Non-pigmented ciliary epithelial cell (primary cell): Measurements from ENCODE around the gene LRRC27.

Experiments
- DNase-seq: peaks from one replicate; pipeline ENCODE4 v3.0.0-alpha.2; 2010; ENCODE audit warnings: low read depth

Gene LRRC27

DNA sequence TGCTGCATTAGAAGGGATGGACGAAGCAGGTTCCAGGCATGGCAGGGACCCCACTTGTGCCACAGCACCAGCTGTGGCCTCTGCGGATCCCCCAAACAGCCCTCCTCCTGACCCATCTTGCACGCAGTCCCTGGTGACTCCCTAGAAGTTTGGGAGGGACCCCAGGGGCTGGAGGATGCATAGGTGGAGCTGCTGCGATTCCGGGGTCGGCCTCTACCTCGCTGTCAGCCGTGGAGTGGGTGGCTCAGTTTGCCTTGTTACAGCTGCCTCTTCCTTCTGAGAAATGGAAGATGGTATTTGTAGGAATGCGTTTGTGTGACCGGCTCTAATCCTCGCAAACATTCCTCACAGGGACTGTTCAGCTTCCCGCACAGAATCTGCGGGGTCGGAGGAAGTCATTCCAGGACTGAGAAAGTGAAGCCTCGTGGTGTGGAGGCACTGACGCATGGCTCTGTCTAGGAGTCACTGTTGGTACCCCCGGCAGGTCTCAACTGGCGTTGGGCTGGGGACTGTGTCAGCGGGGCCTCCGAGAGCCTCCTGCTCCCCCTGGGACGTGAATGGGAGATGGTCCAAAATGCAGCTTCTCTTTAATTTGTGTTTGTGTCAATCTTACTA lies 82.5 kb downstream of the LRRC27 start:
- no peak for DNase-seq

DNA sequence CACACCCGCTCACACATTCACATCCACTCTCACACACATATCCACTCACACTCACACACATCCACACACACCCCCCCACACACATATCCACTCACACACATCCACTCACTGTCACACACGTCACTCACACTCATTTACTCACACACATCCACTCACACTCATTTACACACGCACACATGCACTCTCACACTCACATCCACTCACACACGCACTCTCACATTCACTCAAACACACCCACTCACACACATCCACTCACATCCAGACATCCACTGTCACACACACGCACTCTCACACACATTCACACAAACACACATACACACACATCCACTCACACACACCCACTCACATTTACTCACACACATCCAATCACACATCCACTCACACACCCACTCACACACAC lies 83.3 kb downstream of the LRRC27 start:
- DNase-seq, result no peak

DNA sequence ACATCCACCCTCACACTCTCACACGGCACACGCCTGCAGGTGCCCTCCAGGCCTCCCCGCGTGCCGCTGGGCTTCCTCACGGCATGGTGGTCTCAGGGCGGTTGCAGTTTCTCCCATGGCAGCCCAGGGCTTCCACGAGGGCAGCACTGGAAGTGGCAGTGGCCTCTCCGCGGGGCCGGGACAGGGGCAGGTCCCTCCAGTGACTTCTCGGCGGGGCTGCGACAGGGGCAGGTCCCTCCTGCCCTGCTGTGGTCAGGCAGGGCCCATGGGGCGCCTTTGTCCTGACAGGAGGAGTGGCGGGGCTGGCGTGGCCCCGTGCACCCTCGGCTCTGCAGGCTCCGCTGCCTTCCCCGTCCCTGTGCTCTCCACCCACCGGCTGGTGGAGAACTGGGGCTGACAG lies 84.0 kb downstream of the LRRC27 start:
- DNase-seq, result no peak

DNA sequence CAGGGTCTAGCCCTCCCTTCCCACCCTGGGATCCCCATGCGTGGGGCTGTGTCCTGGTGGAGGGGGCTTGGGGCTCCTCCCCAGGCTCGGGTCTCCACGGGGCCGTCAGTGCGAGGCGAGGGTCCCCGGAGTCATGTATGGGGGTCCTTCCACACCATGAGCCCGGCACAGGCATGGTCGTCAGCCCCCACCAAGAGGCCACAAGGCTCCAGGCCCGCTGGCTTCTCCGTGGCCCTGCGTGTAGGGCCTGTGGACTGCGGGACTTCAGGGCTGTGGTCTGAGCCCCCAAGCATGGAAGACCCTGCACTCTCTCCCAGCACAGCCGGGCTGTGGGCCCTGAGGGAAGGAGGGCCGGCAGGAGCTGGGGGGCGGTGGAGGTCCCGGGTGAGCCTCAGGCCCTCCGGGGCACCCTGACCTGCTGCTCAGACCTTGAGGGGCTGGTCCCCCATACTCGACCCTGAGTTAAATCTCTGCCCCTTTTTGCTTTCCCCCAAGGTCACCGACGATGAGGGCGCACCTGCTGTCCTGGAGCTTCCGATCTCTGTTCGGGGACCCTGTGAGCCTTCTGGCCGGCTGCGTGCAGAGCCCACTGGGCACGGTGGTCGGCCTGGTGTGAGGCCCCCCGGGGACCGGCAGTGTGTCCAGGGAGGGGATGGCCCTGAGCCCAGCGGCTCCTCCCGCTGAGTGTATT lies 84.7 kb downstream of the LRRC27 start:
- DNase-seq, result no peak

DNA sequence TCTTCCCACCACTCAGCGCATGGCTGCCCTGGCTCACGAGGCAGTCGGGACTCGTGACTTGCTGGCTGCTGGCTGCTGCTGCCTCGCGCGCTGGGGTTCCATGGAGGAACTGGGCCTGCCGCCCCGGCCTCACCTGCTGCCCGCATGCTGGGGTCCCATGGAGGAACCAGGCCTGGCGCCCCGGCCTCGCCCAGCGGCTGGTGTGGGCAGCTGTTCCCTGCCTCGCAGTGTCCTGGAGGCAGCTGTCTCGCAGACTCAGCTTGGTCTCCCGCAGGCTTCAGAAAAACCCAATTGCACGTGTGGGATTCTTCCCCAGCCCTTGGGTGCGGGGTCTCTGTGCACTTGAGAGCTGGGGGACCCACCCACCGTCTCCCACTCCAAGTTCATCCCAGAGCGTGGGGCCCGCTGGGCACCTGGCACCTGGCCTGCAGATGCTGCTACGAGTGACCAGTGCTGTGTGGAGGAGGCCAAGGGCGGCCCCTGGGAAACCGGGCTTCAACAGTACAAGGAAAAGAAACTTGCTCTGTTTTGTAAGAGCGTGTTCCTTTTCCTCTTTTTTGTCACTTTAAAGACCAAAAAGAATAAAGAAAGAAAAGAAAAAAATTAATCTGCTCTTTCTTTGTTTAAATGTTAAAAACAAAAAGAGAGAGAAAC lies 85.4 kb downstream of the LRRC27 start:
- DNase-seq, result no peak

DNA sequence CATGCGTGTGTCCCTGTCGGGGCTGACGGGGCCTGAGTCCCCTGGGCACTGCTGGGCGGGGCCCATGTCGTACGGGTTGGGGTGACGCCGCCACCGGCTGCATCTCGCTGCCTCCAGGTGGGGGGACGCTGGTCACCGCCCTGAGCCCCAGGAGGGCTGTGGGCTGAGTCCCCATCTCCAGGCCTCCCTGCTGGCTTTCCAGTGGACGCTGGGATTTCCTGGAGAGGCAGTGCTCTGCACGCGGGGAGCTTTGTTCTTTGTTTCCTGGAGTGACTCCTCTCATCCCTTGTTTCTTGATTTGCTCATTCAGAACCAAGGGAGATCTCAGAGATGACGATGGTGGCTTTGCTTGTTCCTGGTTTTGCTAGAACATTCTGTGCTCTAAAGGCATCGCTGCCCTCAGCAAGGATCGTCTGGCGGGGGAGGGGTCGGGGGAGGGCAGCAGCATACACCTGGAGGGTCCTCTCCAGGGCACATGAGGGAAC lies 86.0 kb downstream of the LRRC27 start:
- no peak for DNase-seq

DNA sequence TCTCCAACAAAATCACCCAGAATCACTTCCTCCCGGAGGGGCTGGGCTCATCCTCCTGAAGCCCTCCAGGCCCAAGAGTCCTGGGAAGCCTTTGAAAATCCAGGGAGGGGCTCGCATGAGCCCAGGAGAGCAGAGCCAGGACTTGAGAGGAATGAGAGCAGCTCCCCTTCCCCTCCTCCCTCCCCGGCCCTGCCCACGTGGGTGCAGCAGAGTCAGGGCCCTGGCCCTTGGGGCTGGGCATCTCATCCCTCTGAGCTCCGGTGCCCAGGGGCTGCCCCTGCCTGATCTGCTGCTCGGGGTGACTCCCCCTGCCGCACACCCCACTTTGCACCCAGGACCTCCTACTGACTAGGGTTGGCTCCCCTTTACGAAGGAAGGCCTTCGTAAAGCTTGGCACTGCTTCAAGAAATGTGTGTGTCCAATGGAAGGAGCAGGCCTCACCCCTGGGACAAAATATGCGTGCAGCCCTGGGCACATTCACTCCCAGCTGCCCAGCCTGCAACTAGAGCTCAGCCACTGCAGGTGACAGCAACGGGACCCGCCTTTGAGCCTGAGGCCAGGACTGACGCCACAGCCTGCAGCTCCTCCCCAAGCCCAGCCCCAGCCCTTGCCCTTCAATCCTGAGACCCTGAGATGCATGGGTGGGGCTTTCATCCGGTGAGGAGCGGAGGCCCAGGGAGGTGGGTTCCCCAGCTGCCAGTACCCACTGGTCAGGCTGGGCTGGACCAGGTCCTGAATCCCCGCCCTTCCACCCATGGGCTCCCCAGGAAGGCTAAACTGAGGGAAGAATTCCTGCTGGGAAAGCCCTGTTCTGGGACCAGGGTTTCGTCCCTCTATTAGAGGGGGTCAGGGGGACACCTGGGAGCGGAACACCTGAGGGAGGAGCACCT lies 86.8 kb downstream of the LRRC27 start:
- no peak for DNase-seq

DNA sequence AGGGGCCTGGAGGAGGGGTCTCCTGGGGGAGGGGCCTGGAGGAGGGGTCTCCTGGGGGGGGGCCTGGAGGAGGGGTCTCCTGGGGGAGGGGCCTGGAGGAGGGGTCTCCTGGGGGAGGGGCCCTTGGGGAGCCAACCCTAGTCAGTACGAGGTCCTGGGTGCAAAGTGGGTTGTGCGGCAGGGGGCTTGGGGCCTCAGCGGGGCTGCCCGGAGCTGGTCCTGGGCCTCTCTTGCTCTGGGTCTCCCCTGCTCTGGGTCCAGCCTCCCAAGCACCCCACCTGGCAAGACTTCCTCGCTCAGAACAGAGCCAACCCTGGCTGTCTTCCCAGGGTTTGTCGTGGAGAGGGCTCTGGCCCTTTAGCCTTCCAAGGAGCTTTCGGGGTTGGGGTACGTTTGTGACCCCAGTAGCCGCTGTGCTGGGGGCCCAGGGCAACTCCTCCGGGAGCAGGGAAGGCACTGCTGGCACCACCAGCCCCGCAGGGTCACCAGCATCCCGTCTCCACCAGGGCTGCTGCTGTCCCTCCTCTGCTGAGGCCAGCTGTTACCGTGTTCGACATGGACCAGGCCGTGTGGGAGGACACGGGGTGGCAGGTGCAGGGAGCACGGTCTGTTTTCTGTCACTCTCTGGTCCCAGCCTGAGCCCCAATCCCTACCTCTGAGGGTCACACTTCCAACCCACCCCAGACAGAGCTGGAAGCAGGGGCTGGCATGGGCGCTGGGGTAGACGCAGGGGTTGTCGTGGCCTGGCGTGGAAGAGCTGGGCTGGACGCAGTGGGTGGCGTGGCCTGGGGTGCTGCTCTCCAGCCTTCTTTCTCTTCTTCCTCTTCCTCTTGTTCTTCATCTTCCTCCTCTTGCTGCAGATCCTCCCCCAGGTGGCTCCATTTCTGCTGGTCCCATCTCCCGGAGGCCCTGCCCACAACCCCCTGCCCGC lies 87.8 kb downstream of the LRRC27 start:
- DNase-seq, result no peak

DNA sequence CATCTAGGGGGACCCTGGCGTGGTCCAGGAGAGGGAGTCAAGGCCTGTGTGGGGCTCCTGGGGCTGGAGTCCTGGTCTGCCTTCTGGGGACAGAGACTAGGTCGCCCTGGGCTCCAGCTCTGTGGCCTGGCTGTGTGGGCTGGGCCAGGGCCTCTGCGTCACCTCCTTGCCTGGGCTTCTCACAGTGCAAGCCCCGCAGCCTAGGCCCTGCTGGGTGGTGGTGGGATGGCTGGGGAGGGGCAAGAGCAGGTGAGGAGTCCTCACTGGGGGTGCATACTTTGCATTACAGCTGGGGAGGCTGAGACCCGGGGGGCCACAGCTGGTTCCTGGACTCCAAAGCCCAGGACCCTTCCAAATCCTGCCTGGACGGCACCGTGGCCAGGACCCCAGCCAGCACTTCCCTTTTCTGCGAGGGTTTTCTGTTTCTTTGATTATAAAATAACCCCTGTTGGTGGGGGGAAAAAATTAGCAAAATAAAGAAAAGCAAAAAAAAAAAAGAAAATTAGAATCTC lies 88.5 kb downstream of the LRRC27 start:
- no peak for DNase-seq

DNA sequence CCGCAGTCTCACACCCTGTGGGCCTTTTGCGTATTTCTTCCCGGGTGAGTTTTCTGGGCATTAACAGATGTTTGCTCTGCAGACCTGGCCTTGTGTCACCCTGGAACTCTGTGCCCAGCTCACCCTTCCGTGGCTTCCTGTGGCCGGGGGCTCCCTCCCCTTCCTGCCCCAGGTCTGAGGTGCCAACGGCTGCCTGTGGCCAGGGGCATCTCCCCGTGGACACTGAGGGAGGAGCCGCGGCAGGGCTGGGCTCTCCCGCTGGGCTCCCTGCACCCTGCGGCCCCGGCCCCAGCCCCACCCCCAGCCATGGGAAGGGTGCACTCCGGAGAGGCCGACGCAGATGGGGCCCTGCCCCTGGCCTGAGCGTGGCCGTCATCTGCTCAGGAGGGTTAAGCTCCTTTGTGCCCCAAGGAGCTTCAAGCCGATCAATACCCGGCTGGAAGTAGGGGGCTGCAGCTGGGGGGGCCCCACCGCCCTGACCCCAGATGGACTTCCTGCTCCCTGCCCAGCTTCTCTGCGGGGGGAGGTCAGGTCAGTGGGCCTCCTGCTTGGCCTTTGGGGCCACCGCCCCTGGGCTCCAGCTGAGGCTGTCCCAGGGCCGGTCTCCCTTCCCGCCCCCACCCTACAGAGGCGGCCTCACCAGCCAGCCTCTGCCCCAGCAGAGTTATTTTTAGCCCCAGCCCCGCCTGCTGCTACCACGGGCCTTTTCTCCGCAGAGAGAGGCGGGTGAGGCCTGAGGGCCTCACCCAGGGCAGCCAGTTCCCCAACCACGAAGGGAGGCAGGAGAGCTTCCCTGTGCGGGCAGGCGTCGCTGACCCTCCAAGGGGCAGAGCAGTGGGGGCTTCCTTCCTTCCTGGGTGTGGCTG lies 89.2 kb downstream of the LRRC27 start:
- no peak for DNase-seq

DNA sequence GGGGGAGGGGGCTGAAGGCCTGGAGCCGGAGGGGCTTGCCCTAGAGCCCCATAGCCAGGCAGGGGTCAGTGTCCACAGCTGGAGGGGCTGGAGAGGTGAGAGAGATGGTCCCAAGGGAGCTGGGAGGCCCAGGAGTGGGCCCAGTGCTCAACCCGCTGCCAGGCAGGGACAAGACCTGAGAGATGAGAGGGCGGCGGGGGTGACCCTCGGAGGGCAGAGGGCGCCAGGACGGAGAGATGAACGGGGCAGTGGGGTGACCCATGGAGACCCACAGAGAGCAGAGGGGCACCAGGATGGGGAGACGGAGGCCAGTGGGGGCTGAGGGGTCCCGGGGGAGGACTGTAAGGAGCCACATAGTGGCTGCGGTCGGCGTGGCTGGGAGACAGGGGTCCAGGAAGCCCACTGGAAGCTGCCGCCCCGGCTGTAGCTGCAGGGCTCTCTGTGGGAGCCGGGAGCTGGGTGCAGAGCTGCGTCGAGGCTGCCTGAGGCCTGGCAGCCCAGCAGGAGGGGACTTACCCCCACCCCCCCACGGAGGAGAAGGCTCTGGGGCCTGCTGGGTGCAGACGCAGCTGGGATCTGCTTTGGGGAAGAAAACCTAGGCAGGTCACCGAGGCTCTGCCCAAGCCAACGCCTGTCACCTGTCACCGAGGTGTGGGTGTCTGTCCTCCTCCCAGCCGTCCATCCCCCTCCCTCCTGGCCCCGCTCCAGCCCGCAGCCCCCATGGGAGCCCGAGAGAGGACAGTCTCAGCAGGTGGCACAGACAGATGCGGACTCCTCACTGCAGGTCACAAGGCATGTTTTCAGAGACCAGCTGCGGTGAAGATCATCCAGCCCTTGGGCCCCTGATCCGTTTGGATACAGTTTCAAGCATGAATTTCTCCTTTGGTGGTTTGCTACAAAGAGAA lies 90.1 kb downstream of the LRRC27 start:
- no peak for DNase-seq

DNA sequence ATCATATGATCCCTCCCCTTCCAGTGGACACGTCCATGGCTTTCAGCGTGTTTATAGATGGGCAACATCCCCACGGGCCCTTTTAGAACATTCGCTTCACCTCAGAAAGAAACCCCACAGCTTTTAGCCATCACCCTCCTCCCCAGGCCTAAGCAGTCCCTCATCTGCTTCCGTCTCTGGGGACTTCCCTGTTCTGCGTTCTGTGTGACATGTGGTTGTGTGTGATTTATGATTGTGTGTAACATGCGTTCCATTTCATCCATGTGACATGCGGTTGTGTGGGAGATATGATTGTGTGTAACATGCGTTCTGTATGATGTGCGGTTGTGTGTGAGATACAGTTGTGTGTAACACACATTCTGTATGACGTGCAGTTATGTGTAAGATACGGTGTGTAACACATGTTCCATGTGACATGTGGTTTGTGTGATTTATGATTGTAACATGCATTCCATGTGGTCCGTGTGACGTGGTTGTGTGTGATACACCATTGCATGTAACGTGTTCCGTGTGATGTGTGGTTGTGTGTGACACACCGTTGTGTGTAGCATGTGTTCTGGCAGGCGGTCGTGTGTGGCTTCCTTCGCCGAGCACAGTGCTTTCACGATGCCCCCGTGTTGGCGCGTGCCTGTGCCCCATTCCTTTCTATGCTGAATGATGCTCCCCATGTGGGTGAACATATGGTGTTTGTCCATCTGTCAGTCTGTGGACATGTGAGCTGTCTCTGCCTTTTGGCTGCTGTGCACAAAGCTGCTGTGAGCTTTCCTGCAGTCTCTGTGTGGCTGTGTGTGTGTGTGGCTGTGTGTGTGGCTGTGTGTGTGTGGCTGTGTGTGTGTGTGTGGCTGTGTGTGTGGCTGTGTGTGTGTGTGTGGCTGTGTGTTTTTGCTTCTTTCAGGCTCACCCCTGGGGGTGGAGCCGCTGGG lies 91.2 kb downstream of the LRRC27 start:
- no peak for DNase-seq

DNA sequence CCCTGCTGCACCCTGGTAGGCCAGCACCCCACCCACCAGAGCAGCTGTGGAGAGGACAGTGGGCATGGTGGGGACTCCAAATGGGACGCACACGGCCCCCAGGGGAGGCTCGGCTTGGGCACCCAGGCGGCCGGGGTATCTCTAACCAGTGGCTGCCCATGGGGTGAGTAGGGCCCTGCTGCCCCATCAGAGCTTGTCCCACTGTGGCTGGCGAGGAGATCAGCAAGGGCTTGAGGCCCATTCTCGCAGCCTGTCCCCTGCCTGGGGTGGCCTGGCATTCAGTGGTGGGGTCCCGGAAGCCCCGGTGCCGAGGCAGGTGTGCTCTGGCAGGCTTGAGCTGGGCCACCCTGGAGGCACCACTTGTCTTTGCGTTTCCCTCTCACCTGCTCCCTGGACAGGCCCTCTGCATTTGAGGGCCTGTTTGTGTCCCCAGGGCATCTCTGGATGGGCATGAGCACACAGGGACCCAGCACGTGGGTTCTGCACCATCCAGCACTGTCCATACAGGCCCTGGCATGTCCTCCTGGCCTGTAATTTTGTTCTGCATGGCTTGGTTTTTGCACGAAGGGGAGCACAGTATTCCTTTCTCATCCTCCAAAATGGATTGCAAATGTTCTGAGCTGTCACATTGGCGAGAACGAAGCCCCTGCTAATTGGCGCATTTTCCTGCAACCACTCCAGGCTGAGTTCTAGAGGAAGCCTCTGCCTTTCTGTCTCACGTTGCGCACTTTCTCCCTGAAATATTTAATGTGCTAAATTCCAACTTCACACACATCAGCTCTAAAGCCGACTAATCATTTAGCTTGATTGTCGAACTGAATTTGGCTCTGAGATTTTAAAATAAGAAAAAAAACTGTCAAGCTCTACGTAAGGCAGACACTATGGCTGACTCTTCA lies 92.2 kb downstream of the LRRC27 start:
- no peak for DNase-seq

DNA sequence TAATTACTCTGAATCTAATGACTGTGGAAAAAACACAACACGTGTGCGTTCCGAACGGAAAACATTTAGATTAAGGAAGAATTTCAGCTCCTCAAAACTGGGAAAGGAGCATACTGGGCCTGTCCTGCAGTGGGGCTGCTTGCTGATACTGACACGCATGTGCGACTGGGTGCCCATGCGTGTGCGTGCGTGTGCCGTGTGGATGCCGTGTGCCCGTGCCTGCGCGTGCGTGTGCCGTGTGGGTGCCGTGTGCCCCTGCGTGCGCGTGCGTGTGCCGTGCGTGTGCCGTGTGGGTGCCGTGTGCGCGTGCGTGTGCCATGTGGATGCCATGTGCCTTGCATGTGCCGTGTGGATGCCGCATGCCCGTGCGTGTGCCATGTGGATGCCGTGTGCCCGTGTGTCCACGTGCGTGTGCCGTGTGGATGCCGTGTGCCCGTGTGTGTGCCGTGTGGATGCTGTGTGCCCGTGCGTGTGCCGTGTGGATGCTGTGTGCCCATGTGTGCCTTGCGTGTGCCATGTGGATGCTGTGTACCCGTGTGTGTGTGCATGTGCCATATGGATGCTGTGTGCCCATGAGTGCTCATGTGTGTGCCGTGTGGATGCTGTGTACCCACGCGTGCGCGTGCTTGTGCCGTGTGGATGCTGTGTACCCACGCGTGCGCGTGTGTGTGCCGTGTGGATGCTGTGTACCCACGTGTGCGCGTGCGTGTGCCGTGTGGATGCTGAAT lies 93.2 kb downstream of the LRRC27 start:
- no peak for DNase-seq

DNA sequence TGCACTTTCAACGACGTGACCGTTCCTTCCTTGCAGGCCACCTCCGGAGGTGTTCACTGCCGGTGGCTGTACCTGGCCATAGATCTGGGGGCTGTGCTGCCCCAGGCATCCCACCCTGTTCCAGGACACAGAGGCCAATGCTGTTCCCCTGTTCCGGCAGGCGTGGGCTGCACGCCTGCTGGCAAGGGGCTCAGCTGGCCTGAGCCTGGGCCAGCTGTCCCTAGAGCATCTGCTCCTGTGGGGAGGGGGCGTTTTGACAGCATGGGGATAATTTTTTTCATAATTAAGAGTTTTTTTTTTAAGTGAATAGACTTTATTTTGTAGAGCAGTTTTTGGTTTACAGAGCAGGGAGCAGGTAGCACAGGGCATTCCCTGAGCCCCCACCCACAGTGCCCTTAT lies 93.8 kb downstream of the LRRC27 start:
- no peak for DNase-seq
